ENCODE data around the gene PRKN.

- TF ChIP-seq GATA3 (IDR thresholded peaks at IDR 0.05; ENCODE audit: low read depth, low read length) (no peak), GATA2 (IDR thresholded peaks at IDR 0.05; ENCODE audit: low read depth, low read length) (no peak)
Observed at GRCh38 chr6:162088091-162088490, 639.5 kb downstream of the PRKN start.
